Stimulated activated CD4-positive, alpha-beta T cell treated with anti-CD3 and anti-CD28 coated beads, Interleukin-1b, Interleukin-23, amount 100 ng/mL, for 48 hours (primary cell): Measurements from ENCODE around the gene RSAD1.
A peak's percentile ranks its signal among the peaks of the same experiment; 100 is the strongest.

ENCODE experiments used
- DNase-seq: peaks from one replicate; pipeline ENCODE4 v3.0.0-alpha.2; 2020

Gene RSAD1

DNA sequence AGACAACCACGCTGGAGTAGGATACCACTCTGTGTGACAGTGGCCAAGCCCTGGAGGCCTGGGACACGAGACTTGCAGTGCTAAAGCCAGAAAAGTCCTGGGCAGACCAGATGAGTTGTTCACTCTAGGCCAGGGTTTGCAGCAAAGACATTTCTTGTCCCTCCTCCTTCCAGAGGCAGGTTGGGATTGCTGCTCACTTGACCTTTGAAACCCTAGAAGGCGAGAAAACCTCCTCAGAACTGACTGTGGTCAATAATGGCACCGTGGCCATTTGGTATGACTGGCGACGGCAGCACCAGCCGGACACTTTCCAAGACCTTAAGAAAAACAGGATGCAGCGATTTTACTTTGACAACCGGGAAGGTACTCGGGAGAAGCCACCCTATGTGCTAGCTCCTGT lies 44.1 kb downstream of the RSAD1 start:
- no peak for DNase-seq

DNA sequence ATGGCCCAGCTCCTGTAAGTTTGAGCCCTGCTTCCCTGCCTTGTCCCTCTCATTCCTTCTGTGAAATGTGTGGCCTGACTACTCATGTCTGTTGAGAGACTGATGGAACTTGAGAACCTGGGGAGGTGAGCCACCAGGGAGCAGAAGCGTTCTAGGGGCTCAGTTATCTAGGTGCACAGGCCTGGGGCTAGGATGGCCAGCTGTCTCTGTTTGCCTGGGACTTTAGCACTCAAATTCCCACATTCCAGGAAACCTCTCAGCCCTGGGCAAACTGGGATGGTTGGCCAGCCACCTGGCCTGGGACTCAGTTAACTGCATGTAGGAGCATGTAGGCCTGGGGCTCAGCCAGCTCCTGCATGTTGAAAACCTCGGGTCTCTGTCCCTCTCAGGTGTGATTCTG lies 44.5 kb downstream of the RSAD1 start:
- DNase-seq: no peak

- no peak for DNase-seq
These were observed 46.2 kb downstream of the RSAD1 start for GRCh38 chr17:50524838-50525237.

GRCh38 chr17:50527155-50527762 lies 48.6 kb downstream of the RSAD1 start:
- DNase-seq: no peak

DNA sequence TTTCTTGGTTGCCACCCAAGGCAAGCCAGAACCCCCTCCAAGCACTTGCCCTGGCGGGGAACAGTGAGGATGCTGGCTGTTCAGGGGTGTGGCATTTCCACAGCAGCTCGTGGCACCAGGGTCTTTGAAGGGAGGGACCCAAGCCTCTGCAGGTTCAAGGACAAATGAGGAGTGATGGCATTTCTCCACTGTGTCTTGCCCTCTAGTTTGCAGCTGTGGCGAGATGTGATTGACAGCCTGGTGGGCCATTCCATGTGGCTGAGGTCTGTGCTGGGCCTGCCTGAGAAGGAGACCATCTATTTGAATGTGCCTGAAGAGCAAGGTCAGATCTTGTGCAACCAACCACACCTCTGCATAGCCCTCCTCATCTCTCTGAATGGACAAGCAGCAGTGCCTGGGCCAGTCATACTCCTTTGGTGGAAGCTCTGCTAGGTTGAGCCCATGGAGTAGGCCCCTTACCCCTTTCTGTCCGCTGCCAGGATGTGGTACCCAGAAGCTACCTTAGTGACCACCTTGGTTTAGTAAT lies 49.4 kb downstream of the RSAD1 start:
- DNase-seq: no peak

GRCh38 chr17:50529849-50530248 lies 51.2 kb downstream of the RSAD1 start:
- DNase-seq: no peak

- DNase-seq: no peak
These were observed 52.9 kb downstream of the RSAD1 start for GRCh38 chr17:50531428-50532025.

GRCh38 chr17:50532452-50533024 lies 53.9 kb downstream of the RSAD1 start, which contains the start of gene EPN3:
Gene EPN3, plus strand, starts transcription at chr17:50532735. Its CDS starts 3,822 bp downstream, at chr17:50536557.
- DNase-seq: no peak

DNA sequence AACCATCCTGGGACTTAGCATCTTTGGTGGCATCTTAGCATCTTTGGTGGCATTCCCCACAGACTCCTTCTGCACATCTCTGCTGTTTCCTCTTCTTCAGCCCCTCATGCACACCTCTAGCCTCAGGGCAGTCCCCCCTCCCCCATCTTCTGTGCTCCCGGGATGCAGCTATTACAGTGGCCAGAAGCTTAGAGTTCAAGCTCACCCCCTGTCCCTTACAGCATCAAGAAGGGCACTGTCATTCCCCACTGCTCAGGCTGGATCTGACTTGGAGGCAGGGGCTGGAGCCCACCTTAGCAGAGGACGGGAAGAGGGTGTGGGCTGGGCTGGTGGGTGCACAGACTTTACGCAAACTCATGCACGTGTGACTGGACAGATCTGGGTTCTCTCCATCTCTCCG lies 54.5 kb downstream of the RSAD1 start:
- DNase-seq: no peak

GRCh38 chr17:50533720-50534148 lies 55.1 kb downstream of the RSAD1 start:
- no peak for DNase-seq

- DNase-seq: peak; percentile 40
These were observed 55.7 kb downstream of the RSAD1 start for GRCh38 chr17:50534222-50534978.

- no peak for DNase-seq
These were observed 56.3 kb downstream of the RSAD1 start for GRCh38 chr17:50534979-50535326.

DNA sequence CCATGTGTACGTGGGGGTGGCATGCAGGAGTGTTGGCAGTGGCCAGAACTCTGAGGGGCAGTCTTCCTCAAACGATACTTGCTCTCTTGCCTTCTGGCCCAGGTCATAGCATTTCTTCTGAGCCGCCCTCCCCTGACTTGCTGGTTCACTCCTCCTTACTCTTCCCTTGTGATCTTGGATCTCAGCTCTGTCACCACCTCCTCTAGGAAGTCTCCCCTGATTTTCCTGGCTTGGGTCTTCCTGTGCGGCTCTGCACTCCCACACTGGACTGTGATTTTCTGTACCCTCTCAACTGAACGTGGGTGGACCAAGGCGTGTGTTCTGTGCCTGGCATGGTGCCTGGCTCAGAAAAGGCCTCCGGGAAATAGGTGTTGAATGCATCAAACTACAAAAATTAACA lies 56.7 kb downstream of the RSAD1 start:
- DNase-seq: no peak
